WTC11 (cell line): Measurements from ENCODE around the gene FAF1.

Experiments used
- JUN ChIP-seq: sonication (generic); formaldehyde crosslinking; IDR thresholded peaks from 2 replicates; pipeline ENCODE4 v1.8.0; 2023; ENCODE audit warnings: mild to moderate bottlenecking, missing genetic modification reagents
- KAT7 ChIP-seq: sonication (generic); formaldehyde crosslinking; IDR thresholded peaks from 2 replicates; pipeline ENCODE4 v1.8.1; 2023; ENCODE audit warnings: missing genetic modification reagents, mild to moderate bottlenecking, borderline replicate concordance
- NFE2L1 ChIP-seq: sonication (generic); formaldehyde crosslinking; IDR thresholded peaks from 2 replicates; pipeline ENCODE4 v1.8.1; 2023; ENCODE audit warnings: missing genetic modification reagents
- SP1 ChIP-seq: sonication (generic); formaldehyde crosslinking; conservative IDR thresholded peaks from 2 replicates; pipeline ENCODE4 v1.8.1; 2022; ENCODE audit warnings: missing genetic modification reagents
- ZNF138 ChIP-seq: sonication (generic); formaldehyde crosslinking; conservative IDR thresholded peaks from 2 replicates; pipeline ENCODE4 v1.8.1; 2022; ENCODE audit warnings: mild to moderate bottlenecking, moderate library complexity, missing genetic modification reagents
- ZNF423 ChIP-seq: fragments of 250-450 bp; sonication (Bioruptor Pico); IDR thresholded peaks from 2 replicates; pipeline ENCODE4 v2.1.2; 2022; ENCODE audit warnings: mild to moderate bottlenecking, moderate library complexity
- TF ChIP-seq, protein P1 (sequence below): sonication (generic); formaldehyde crosslinking; IDR thresholded peaks from 2 replicates; pipeline ENCODE4 v1.8.1; 2022; ENCODE audit warnings: mild to moderate bottlenecking, missing genetic modification reagents, moderate library complexity, borderline replicate concordance
- TF ChIP-seq, protein P2 (sequence below): fragments of 200-600 bp; IDR thresholded peaks from 2 replicates; pipeline ENCODE4 v1.8.0; 2022; ENCODE audit warnings: antibody characterized with exemption
- TF ChIP-seq, protein P3 (sequence below): sonication (generic); formaldehyde crosslinking; IDR thresholded peaks from 2 replicates; pipeline ENCODE4 v1.8.1; 2023; ENCODE audit warnings: mild to moderate bottlenecking, missing genetic modification reagents
- TF ChIP-seq, protein P4 (sequence below): sonication (generic); formaldehyde crosslinking; IDR thresholded peaks from 2 replicates; pipeline ENCODE4 v1.8.0; 2022; ENCODE audit warnings: mild to moderate bottlenecking, missing genetic modification reagents
- TF ChIP-seq, protein P5 (sequence below): sonication (generic); formaldehyde crosslinking; IDR thresholded peaks from 2 replicates; pipeline ENCODE4 v1.8.1; 2022; ENCODE audit warnings: low read depth, missing genetic modification reagents, borderline replicate concordance
- TF ChIP-seq, protein P6 (sequence below): sonication (generic); formaldehyde crosslinking; IDR thresholded peaks from 2 replicates; pipeline ENCODE4 v1.8.0; 2023; ENCODE audit warnings: missing genetic modification reagents

DNA sequence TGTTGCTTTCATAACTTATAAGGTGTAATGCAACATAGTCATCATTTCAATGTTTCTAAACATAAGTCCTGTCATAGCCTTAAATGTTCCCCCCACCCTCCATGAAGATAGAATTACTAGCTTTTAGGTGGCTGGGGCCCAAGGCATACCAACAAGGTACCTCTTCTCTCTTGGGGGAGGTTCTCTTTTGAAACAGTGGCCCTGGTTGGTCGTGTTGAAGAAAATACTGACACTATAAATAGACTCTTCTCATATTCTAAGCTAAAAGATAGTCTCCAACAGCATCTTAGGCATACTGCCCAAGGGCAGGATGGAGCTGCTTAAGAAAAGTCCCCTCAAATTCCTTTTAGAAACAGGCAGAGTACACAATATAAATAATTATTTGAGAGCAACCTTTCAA, 255.0 kb downstream of the FAF1 start:
- TF ChIP-seq JUN (CRISPR knock-in tag) (no peak), NFE2L1 (CRISPR knock-in tag) (no peak), ZNF138 (CRISPR knock-in tag) (no peak), KAT7 (CRISPR knock-in tag) (no peak), ZNF423 (no peak), SP1 (CRISPR knock-in tag) (no peak)
- TF ChIP-seq, protein P1, sequence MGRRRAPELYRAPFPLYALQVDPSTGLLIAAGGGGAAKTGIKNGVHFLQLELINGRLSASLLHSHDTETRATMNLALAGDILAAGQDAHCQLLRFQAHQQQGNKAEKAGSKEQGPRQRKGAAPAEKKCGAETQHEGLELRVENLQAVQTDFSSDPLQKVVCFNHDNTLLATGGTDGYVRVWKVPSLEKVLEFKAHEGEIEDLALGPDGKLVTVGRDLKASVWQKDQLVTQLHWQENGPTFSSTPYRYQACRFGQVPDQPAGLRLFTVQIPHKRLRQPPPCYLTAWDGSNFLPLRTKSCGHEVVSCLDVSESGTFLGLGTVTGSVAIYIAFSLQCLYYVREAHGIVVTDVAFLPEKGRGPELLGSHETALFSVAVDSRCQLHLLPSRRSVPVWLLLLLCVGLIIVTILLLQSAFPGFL (CRISPR knock-in tag) = no peak
- TF ChIP-seq, protein P2, sequence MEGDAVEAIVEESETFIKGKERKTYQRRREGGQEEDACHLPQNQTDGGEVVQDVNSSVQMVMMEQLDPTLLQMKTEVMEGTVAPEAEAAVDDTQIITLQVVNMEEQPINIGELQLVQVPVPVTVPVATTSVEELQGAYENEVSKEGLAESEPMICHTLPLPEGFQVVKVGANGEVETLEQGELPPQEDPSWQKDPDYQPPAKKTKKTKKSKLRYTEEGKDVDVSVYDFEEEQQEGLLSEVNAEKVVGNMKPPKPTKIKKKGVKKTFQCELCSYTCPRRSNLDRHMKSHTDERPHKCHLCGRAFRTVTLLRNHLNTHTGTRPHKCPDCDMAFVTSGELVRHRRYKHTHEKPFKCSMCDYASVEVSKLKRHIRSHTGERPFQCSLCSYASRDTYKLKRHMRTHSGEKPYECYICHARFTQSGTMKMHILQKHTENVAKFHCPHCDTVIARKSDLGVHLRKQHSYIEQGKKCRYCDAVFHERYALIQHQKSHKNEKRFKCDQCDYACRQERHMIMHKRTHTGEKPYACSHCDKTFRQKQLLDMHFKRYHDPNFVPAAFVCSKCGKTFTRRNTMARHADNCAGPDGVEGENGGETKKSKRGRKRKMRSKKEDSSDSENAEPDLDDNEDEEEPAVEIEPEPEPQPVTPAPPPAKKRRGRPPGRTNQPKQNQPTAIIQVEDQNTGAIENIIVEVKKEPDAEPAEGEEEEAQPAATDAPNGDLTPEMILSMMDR = no peak
- TF ChIP-seq, protein P3, sequence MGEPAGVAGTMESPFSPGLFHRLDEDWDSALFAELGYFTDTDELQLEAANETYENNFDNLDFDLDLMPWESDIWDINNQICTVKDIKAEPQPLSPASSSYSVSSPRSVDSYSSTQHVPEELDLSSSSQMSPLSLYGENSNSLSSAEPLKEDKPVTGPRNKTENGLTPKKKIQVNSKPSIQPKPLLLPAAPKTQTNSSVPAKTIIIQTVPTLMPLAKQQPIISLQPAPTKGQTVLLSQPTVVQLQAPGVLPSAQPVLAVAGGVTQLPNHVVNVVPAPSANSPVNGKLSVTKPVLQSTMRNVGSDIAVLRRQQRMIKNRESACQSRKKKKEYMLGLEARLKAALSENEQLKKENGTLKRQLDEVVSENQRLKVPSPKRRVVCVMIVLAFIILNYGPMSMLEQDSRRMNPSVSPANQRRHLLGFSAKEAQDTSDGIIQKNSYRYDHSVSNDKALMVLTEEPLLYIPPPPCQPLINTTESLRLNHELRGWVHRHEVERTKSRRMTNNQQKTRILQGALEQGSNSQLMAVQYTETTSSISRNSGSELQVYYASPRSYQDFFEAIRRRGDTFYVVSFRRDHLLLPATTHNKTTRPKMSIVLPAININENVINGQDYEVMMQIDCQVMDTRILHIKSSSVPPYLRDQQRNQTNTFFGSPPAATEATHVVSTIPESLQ = no peak
- TF ChIP-seq, protein P4, sequence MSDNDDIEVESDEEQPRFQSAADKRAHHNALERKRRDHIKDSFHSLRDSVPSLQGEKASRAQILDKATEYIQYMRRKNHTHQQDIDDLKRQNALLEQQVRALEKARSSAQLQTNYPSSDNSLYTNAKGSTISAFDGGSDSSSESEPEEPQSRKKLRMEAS = no peak
- TF ChIP-seq, protein P5, sequence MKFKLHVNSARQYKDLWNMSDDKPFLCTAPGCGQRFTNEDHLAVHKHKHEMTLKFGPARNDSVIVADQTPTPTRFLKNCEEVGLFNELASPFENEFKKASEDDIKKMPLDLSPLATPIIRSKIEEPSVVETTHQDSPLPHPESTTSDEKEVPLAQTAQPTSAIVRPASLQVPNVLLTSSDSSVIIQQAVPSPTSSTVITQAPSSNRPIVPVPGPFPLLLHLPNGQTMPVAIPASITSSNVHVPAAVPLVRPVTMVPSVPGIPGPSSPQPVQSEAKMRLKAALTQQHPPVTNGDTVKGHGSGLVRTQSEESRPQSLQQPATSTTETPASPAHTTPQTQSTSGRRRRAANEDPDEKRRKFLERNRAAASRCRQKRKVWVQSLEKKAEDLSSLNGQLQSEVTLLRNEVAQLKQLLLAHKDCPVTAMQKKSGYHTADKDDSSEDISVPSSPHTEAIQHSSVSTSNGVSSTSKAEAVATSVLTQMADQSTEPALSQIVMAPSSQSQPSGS (CRISPR knock-in tag) = no peak
- TF ChIP-seq, protein P6, sequence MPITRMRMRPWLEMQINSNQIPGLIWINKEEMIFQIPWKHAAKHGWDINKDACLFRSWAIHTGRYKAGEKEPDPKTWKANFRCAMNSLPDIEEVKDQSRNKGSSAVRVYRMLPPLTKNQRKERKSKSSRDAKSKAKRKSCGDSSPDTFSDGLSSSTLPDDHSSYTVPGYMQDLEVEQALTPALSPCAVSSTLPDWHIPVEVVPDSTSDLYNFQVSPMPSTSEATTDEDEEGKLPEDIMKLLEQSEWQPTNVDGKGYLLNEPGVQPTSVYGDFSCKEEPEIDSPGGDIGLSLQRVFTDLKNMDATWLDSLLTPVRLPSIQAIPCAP (CRISPR knock-in tag) = no peak
